Neural progenitor cell (in vitro differentiated cells): ENCODE results near the gene C1orf21.

Experiments
- EZH2 ChIP-seq: fragments of 200-600 bp; sonication (generic); IDR thresholded peaks from 2 replicates; pipeline ENCODE4 v1.6.1; 2017; ENCODE audit warnings: antibody characterized with exemption, mild to moderate bottlenecking, moderate library complexity
- EZH2phosphoT487 ChIP-seq: fragments of 200-600 bp; sonication (generic); IDR thresholded peaks from 2 replicates; pipeline ENCODE4 v1.6.1; 2017; ENCODE audit warnings: antibody characterized with exemption
- TF ChIP-seq, protein P1 (sequence below): fragments of 200-600 bp; sonication (generic); IDR thresholded peaks from 2 replicates; pipeline ENCODE4 v1.5.1; 2017; ENCODE audit warnings: antibody characterized with exemption, mild to moderate bottlenecking

DNA sequence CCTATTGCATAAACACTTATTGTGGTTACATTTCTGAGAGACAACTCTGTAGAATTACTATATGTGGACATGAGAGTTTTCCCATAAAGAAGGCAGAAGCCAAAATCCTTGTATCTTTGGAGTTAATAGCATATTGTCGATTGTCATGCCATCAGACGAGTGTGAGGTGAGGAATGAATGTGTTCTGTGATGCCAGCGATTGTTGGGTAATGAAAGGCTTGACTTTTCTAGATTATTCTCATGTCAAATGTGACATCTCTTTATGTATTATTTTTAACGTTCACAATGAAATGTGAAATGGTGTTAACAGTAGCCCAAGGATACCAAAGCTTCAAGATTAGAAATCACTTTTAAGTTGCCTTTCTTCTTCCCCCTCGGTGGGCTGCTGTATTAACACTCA lies 84.9 kb downstream of the C1orf21 start:
- TF ChIP-seq, protein P1, sequence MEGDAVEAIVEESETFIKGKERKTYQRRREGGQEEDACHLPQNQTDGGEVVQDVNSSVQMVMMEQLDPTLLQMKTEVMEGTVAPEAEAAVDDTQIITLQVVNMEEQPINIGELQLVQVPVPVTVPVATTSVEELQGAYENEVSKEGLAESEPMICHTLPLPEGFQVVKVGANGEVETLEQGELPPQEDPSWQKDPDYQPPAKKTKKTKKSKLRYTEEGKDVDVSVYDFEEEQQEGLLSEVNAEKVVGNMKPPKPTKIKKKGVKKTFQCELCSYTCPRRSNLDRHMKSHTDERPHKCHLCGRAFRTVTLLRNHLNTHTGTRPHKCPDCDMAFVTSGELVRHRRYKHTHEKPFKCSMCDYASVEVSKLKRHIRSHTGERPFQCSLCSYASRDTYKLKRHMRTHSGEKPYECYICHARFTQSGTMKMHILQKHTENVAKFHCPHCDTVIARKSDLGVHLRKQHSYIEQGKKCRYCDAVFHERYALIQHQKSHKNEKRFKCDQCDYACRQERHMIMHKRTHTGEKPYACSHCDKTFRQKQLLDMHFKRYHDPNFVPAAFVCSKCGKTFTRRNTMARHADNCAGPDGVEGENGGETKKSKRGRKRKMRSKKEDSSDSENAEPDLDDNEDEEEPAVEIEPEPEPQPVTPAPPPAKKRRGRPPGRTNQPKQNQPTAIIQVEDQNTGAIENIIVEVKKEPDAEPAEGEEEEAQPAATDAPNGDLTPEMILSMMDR, result no peak
- TF ChIP-seq EZH2, result no peak
- no peak for TF ChIP-seq EZH2phosphoT487
